Measurements from ENCODE around the gene RP2.

GRCh38 chrX:46837558-46838485 lies 979 bp downstream of the RP2 start:
- TF ChIP-seq POLR2AphosphoS5 (IDR thresholded peaks at IDR 0.05) (no peak), POLR2A (IDR thresholded peaks at IDR 0.05) (no peak), CTCF (IDR thresholded peaks at IDR 0.05) (no peak)

All from gastroesophageal sphincter (tissue), 3 donors.